Measurements from ENCODE around the gene BCAR3. TPM values are rescaled to one million over a fixed set of nuclear protein-coding genes. Genes with fewer than 3 reads are reported as not detected.

Gene BCAR3
- total and polyA plus RNA-seq, 2 of the 4 experiments (the other 2 are of a cell fraction), result 41.4 to 46.4 TPM

- Histone ChIP-seq H3K4me2 (ENCODE audit: low read depth, low read length) (no peak overlapping the region), H3K9ac (ENCODE audit: low read depth, low read length) (no peak overlapping the region), H3K18ac (ENCODE audit: low read depth, low read length) (no peak overlapping the region), H3K4ac (ENCODE audit: low read depth, low read length) (peak overlapping the region; percentile 66), H2AFZ (replicated peaks; ENCODE audit: low read length, poor library complexity) (no peak overlapping the region), H3K4me1 (ENCODE audit: control insufficient read depth, insufficient read depth, low read length) (peaks cover 6% of the 10 kb centered on the region), H3K27ac (ENCODE audit: insufficient read depth, low read length) (no peak overlapping the region), H2BK120ac (ENCODE audit: low read depth, low read length) (no peak overlapping the region), H4K8ac (ENCODE audit: low read depth in 2 of 2, low read length in 2 of 2) (no peak overlapping the region), H3K4me3 (ENCODE audit: insufficient read depth, low read depth, low read length) (no peak overlapping the region), H3K9me3 (ENCODE audit: control insufficient read depth, insufficient read depth, low read length) (no peaks in the 10 kb centered on the region), H3K56ac (ENCODE audit: extremely low read depth, insufficient read depth, low read length) (no peak overlapping the region), H2AK9ac (replicated peaks; ENCODE audit: low read depth, low read length, poor library complexity) (no peak overlapping the region), H2AK5ac (ENCODE audit: low read depth, low read length) (no peak overlapping the region), H2BK15ac (ENCODE audit: low read depth, low read length) (peak overlapping the region; percentile 58; the same call in 1 of the 3 replicates), H4K20me1 (ENCODE audit: insufficient read depth, low read length) (no peaks in the 10 kb centered on the region), H4K91ac (ENCODE audit: insufficient read depth, low read depth, low read length) (no peak overlapping the region), H2BK20ac (ENCODE audit: low read depth, low read length) (peak overlapping the region; percentile 22; the same call in 1 of the 2 replicates), H4K5ac (ENCODE audit: low read depth, low read length) (no peak overlapping the region), H3K36me3 (ENCODE audit: control insufficient read depth, insufficient read depth, low read length) (no peaks in the 10 kb centered on the region), H3K27me3 (ENCODE audit: control insufficient read depth, insufficient read depth, low read length) (no peaks in the 10 kb centered on the region), H2BK5ac (ENCODE audit: low read depth, low read length, poor library complexity, severe bottlenecking) (no peak overlapping the region), H3K14ac (replicated peaks; ENCODE audit: low read depth, low read length) (no peak overlapping the region), H3K23ac (ENCODE audit: low read depth, low read length) (no peak overlapping the region), H3K9me1 (ENCODE audit: insufficient read depth, low read length) (peaks cover 2% of the 10 kb centered on the region), H3K79me1 (ENCODE audit: low read depth in 1 of 2, low read length in 2 of 2) (no peaks in the 10 kb centered on the region)
- WGBS, 2 experiments (ENCODE audit: extremely low coverage in 2 of 2, insufficient read length in 1 of 2), result no CpG with 5 or more reads among the region's 5 CpGs
- intact Hi-C loops (cut with micrococcal nuclease) (no loop called here), in situ Hi-C loops (cut with MboI; ENCODE audit: low sequenced_read_pairs) (no loop called here), dilution Hi-C loops (cut with HindIII; ENCODE audit: low sequenced_read_pairs, unreplicated experiment) (no loop called here)
- DNase-seq (no peak), ATAC-seq (ENCODE audit: low read depth) (no peak)
- POLR2A ChIA-PET (ENCODE audit: unreplicated experiment), result no interaction called here
- TF ChIP-seq CHD1 (IDR thresholded peaks at IDR 0.05; ENCODE audit: low read depth, low read length), result no peak
- TF ChIP-seq RAD21 (IDR thresholded peaks at IDR 0.05; ENCODE audit: low read length), result no peak
- no peak for TF ChIP-seq MAFK (IDR thresholded peaks at IDR 0.05; ENCODE audit: low read depth, low read length)
- no peak for TF ChIP-seq CTCF (conservative IDR thresholded peaks at IDR 0.05; ENCODE audit: low read depth, low read length)
- no peak for TF ChIP-seq RCOR1 (IDR thresholded peaks at IDR 0.05; ENCODE audit: insufficient replicate concordance, low read length)
- no peak for TF ChIP-seq MXI1 (IDR thresholded peaks at IDR 0.05; ENCODE audit: borderline replicate concordance, low read depth, low read length)
- TF ChIP-seq NFE2L2 (IDR thresholded peaks at IDR 0.05; ENCODE audit: low read depth, low read length), result no peak
- TF ChIP-seq USF2 (IDR thresholded peaks at IDR 0.05; ENCODE audit: low read depth, low read length), result no peak
- no TSS peak for BruUV-seq (replicated peaks)
- CTCF ChIA-PET, result no interaction called here
Measured at GRCh38 chr1:93707956-93708355, 26.3 kb upstream of the BCAR3 start.

Measured in IMR-90 (cell line).